ENCODE results near the gene HCN1. TPM values are rescaled to one million over a fixed set of nuclear protein-coding genes. Genes with fewer than 3 reads are reported as not detected.

HCN1 gene
- total and polyA plus RNA-seq, 2 of the 8 experiments (the other 6 are each of a cell fraction or from before 2014, with no cell fraction given) = 1.1 to 6.7 TPM

DNA sequence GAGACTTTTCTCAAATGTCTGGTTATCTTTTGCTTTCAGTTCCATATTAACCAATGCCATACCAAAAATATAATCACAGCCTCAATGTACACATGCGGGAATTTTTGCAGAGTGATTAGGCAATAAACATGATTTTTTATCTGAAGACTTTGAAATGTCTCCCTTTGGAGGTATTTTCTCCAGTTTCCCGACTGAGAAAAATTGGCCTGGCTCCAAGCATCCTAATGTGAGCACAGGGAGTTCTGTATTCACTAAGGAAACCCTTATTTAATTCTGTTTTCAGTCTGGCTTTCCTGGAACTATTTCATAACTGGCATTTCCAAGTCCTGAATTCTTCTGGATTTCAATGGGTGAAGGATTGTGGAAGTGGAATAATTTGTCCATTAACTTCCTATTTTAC lies 8.5 kb downstream of the HCN1 start:
- Histone ChIP-seq H3K27me3 (replicated peaks in 1 of 4; ENCODE audit: control insufficient read depth in 3 of 4, extremely low read depth in 1 of 4, insufficient read depth in 3 of 4, low read length in 3 of 4) (no peaks in the 10 kb centered on the region), H3K4me3 (ENCODE audit: extremely low read depth in 1 of 4, insufficient read depth in 2 of 4, low read depth in 3 of 4, low read length in 4 of 4) (no peak overlapping the region), H3K23me2 (ENCODE audit: low read depth, low read length) (no peaks in the 10 kb centered on the region), H3K18ac (ENCODE audit: extremely low read depth, low read length) (no peak overlapping the region), H3K79me2 (ENCODE audit: control insufficient read depth in 1 of 2, insufficient read depth in 2 of 2, low read length in 2 of 2) (peaks cover 0 to 9% of the 10 kb centered on the region in 2 experiments; a peak in 1 of 4 replicates), H2BK5ac (ENCODE audit: low read depth, low read length) (no peak overlapping the region), H3K9me3 (ENCODE audit: insufficient read depth in 2 of 2, low read depth in 1 of 2, low read length in 1 of 2) (no peaks in the 10 kb centered on the region), H4K8ac (ENCODE audit: extremely low read depth, insufficient read depth, low read length) (no peak overlapping the region), H3K14ac (ENCODE audit: insufficient read length) (no peak overlapping the region), H4K91ac (replicated peaks; ENCODE audit: insufficient read length, low read length) (no peak overlapping the region), H3K9ac (replicated peaks in 1 of 4; ENCODE audit: extremely low read depth in 1 of 4, low read depth in 3 of 4, low read length in 3 of 4) (no peak overlapping the region), H2AFZ (ENCODE audit: low read length) (no peak overlapping the region), H3K4me1 (replicated peaks in 1 of 4; ENCODE audit: control insufficient read depth in 3 of 4, insufficient read depth in 4 of 4, low read length in 3 of 4) (no peaks in the 10 kb centered on the region), H3K23ac (ENCODE audit: insufficient read length) (no peak overlapping the region), H3K4me2 (ENCODE audit: insufficient read depth in 1 of 2, low read depth in 2 of 2, low read length in 2 of 2) (no peak overlapping the region), H2BK12ac (ENCODE audit: low read depth, low read length) (no peak overlapping the region), H2BK20ac (ENCODE audit: low read length) (no peak overlapping the region), H4K20me1 (replicated peaks in 1 of 2; ENCODE audit: control insufficient read depth in 1 of 2, insufficient read depth in 2 of 2, low read length in 2 of 2) (no peaks in the 10 kb centered on the region), H3K56ac (replicated peaks; ENCODE audit: insufficient read length, low read depth, low read length) (no peak overlapping the region), H3K4ac (replicated peaks; ENCODE audit: insufficient read length, low read depth, low read length) (no peak overlapping the region), H2AK5ac (ENCODE audit: low read depth, low read length) (no peak overlapping the region), H3K79me1 (ENCODE audit: low read depth, low read length) (no peaks in the 10 kb centered on the region), H3K27ac (ENCODE audit: low read depth, low read length) (no peak overlapping the region), H2BK120ac (replicated peaks; ENCODE audit: low read depth, low read length) (no peak overlapping the region), H3K36me3 (ENCODE audit: control insufficient read depth in 2 of 4, insufficient read depth in 4 of 4, low read length in 3 of 4) (no peaks in the 10 kb centered on the region), H4K5ac (ENCODE audit: insufficient read length, low read depth, low read length) (no peak overlapping the region), H2BK15ac (ENCODE audit: low read length) (no peak overlapping the region)
- CTCF ChIA-PET (ENCODE audit: partially characterized antibody) = no interaction called here
- POLR2A ChIA-PET (ENCODE audit: partially characterized antibody) = no interaction called here
- DNase-seq (ENCODE audit: low read depth in 1 of 2, low spot score in 2 of 2) (no peak), FAIRE-seq (no peak)
- 90% methylated on average over 2 of the region's 2 CpGs; no CpG with 5 or more reads in 1 of the 2 experiments for WGBS, 2 experiments (ENCODE audit: extremely low coverage in 1 of 2, insufficient coverage in 1 of 2, insufficient read length in 1 of 2, insufficient replicate concordance in 2 of 2, low coverage in 1 of 2, low lambda C conversion rate in 2 of 2, missing lambda C conversion rate in 1 of 2)
- TF ChIP-seq CBX5 (IDR thresholded peaks at IDR 0.05; ENCODE audit: low read depth, low read length) (no peak), ASH2L (IDR thresholded peaks at IDR 0.05; ENCODE audit: low read length) (no peak), CHD2 (IDR thresholded peaks at IDR 0.05; ENCODE audit: low read length) (no peak), SRF (IDR thresholded peaks at IDR 0.05; ENCODE audit: low read depth, low read length) (no peak), BCL11A (IDR thresholded peaks at IDR 0.05; ENCODE audit: low read depth in 2 of 2, low read length in 2 of 2) (no peak), TAF1 (IDR thresholded peaks at IDR 0.05; ENCODE audit: low read depth, low read length) (no peak), SP2 (IDR thresholded peaks at IDR 0.05; ENCODE audit: low read length) (no peak), JUN (IDR thresholded peaks at IDR 0.05; ENCODE audit: low read depth, low read length) (no peak), TCF12 (IDR thresholded peaks at IDR 0.05; ENCODE audit: low read depth, low read length) (no peak), CREB1 (IDR thresholded peaks at IDR 0.05) (no peak), EZH2 (IDR thresholded peaks at IDR 0.05; ENCODE audit: low read depth, low read length, severe bottlenecking) (no peak), SIX5 (IDR thresholded peaks at IDR 0.05; ENCODE audit: low read depth, low read length) (no peak), NRF1 (IDR thresholded peaks at IDR 0.05; ENCODE audit: low read depth, low read length) (no peak), SAP30 (IDR thresholded peaks at IDR 0.05; ENCODE audit: insufficient read depth, insufficient replicate concordance, low read length) (no peak), GTF2F1 (IDR thresholded peaks at IDR 0.05; ENCODE audit: borderline replicate concordance, low read depth, low read length) (no peak), YY1 (IDR thresholded peaks at IDR 0.05; ENCODE audit: low read depth, low read length) (no peak), ZNF274 (IDR thresholded peaks at IDR 0.05; ENCODE audit: borderline replicate concordance, extremely low read depth, low read length) (no peak)

All from H1 (cell line).